Sigmoid colon (tissue), 7 donors: ENCODE measurements around the gene NKX1-1. TPM values are rescaled to one million over a fixed set of nuclear protein-coding genes. Genes with fewer than 3 reads are reported as not detected.
"Not testable (repeated sequence)": the region's sequence is repeated elsewhere in the genome, so short reads cannot be mapped to it uniquely, and the experiment has no call there.

Experiments
- DNase-seq: peaks from one replicate; pipeline ENCODE4 v3.0.0-alpha.2; 2019
- H3K27ac ChIP-seq, 4 donors: fragments of 200-600 bp; sonication (generic); one replicate each; pipeline ENCODE4 v1.5.1; 2016 to 2019; ENCODE audit warnings: mild to moderate bottlenecking in 1 of 4
- H3K27me3 ChIP-seq, 3 donors: fragments of 200-600 bp; sonication (generic); one replicate each; pipeline ENCODE4 v1.5.1; 2019; ENCODE audit warnings: mild to moderate bottlenecking in 1 of 3
- H3K36me3 ChIP-seq, 4 donors: fragments of 200-600 bp; sonication (generic); one replicate each; pipeline ENCODE4 v1.5.1; 2016 to 2019
- H3K4me1 ChIP-seq, 4 donors: fragments of 200-600 bp; sonication (generic); one replicate each; pipeline ENCODE4 v1.5.1; 2017 to 2019
- H3K4me3 ChIP-seq, 4 donors: fragments of 200-600 bp; sonication (generic); one replicate each; pipeline ENCODE4 v1.5.1; 2017 to 2019; ENCODE audit warnings: mild to moderate bottlenecking in 2 of 4, moderate library complexity in 1 of 4
- H3K9me3 ChIP-seq, 4 donors: fragments of 200-600 bp in 3 of 4; sonication (generic) in 3 of 4; one replicate each; pipeline versions ENCODE4 v1.5.1 to v1.6.1; 2013 to 2019
- EP300 ChIP-seq, 4 donors: sonication (generic); formaldehyde crosslinking; IDR thresholded peaks; one replicate each; pipeline ENCODE4 v1.6.1; 2017; ENCODE audit warnings: antibody characterized with exemption in 4 of 4
- POLR2A ChIP-seq, 2 donors: fragments of 450-650 bp; IDR thresholded peaks; one replicate each; pipeline ENCODE4 v1.6.1; 2016; ENCODE audit warnings: antibody characterized with exemption in 2 of 2, mild to moderate bottlenecking in 2 of 2, moderate library complexity in 2 of 2
- POLR2AphosphoS5 ChIP-seq, 4 donors: sonication (generic); formaldehyde crosslinking; IDR thresholded peaks; one replicate each; pipeline ENCODE4 v1.6.1; 2017; ENCODE audit warnings: antibody characterized with exemption in 4 of 4
- WGBS, 2 donors: extraction: QIAGEN DNeasy Blood & Tissue Kit; methylation state at CpG; one replicate each; pipeline ENCODE4 v1.1.7; 2013; 5-methylcytosine and 5-hydroxymethylcytosine counted together
- intact Hi-C: fragments of 100-400 bp; cut with DNase I; formaldehyde crosslinking; loops from one replicate; pipeline ENCODE4 v1.15.1; 2023
- polyA plus RNA-seq, 3 donors: library from polyadenylated mRNA; stranded (reverse); fragments of 200-250 nt; gene quantifications; one replicate each; pipeline ENCODE4 v1.2.3, GENCODE V29; 2013
- total RNA-seq, 4 donors: library from RNA; depleted of rRNA; stranded (reverse); fragments of >200 nt; gene quantifications; one replicate each; pipeline ENCODE4 v1.1.0, GENCODE V29; 2016
- TF ChIP-seq, protein P1 (sequence below), 4 experiments: fragments of 450-650 bp in 3 of 4; fragments of 200-600 bp in 1 of 4; IDR thresholded peaks; one replicate each; pipeline ENCODE4 v1.5.1; 2016 to 2019; ENCODE audit warnings: antibody characterized with exemption in 4 of 4, mild to moderate bottlenecking in 3 of 4, moderate library complexity in 2 of 4
- donor health status: healthy with polysubstance abuse.
- donor health status: Bipolar disorder and iron deficiency.
- donor health status: healthy.

The NKX1-1 gene
- total and polyA plus RNA-seq, 7 donors: not detected

DNA sequence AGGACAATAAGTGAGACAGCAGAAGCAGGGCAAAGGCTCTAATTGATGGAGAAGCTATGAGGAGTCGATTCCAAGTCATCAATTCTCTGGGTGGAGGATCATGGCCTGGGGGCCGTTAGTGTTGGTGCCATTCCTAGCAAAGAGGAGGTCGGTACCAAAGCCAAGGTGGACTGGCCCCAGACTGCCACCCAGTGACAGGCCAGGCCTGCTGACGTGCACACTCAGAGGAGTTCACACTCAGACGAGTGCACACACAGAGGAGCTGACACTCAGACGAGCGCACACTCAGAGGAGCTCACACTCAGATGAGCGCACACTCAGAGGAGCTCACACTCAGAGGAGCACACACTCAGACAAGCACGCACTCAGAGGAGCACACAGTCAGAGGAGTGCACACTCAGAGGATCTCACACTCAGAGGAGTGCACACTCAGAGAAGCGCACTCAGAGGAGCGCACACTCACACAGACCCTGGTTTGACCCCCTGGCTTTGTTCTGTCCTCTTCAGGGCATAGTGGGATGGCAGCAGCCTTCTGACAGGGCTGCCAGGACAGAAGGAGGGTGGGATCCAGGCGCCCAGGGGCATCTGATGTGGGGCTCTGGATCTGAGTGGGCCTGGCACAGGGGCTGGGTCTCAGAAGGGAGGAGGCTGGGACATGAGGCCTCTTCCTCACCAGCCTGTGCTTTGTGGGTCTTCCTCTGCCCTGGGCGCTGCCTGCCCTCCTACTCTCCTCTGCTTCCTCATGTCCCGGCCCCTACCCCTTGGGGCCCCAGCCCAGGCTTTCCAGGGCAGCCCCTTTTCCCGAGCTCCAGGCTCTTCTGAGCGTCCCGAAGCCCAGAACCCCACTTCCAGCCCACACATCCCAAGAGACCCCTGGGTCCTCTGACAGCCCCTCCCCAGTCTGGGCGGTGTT, 41.7 kb upstream of the NKX1-1 start:
- Histone ChIP-seq H3K27me3 (peaks cover 0 to 68% (median 34%) of the 10 kb centered on the region in 3 donors), H3K9me3 (no peaks in the 10 kb centered on the region), H3K4me1 (no peaks in the 10 kb centered on the region), H3K36me3 (no peaks in the 10 kb centered on the region), H3K27ac (no peak overlapping the region), H3K4me3 (no peak overlapping the region)
- 74 to 79% methylated on average over 18 of the region's 18 CpGs for WGBS, 2 donors
- intact Hi-C loops: no loop called here
- DNase-seq: peak; percentile 37
- TF ChIP-seq EP300 (IDR thresholded peaks at IDR 0.05) (no peak), POLR2A (IDR thresholded peaks at IDR 0.05) (no peak), POLR2AphosphoS5 (IDR thresholded peaks at IDR 0.05) (no peak)
- TF ChIP-seq, protein P1, sequence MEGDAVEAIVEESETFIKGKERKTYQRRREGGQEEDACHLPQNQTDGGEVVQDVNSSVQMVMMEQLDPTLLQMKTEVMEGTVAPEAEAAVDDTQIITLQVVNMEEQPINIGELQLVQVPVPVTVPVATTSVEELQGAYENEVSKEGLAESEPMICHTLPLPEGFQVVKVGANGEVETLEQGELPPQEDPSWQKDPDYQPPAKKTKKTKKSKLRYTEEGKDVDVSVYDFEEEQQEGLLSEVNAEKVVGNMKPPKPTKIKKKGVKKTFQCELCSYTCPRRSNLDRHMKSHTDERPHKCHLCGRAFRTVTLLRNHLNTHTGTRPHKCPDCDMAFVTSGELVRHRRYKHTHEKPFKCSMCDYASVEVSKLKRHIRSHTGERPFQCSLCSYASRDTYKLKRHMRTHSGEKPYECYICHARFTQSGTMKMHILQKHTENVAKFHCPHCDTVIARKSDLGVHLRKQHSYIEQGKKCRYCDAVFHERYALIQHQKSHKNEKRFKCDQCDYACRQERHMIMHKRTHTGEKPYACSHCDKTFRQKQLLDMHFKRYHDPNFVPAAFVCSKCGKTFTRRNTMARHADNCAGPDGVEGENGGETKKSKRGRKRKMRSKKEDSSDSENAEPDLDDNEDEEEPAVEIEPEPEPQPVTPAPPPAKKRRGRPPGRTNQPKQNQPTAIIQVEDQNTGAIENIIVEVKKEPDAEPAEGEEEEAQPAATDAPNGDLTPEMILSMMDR (IDR thresholded peaks at IDR 0.05): no peak

DNA sequence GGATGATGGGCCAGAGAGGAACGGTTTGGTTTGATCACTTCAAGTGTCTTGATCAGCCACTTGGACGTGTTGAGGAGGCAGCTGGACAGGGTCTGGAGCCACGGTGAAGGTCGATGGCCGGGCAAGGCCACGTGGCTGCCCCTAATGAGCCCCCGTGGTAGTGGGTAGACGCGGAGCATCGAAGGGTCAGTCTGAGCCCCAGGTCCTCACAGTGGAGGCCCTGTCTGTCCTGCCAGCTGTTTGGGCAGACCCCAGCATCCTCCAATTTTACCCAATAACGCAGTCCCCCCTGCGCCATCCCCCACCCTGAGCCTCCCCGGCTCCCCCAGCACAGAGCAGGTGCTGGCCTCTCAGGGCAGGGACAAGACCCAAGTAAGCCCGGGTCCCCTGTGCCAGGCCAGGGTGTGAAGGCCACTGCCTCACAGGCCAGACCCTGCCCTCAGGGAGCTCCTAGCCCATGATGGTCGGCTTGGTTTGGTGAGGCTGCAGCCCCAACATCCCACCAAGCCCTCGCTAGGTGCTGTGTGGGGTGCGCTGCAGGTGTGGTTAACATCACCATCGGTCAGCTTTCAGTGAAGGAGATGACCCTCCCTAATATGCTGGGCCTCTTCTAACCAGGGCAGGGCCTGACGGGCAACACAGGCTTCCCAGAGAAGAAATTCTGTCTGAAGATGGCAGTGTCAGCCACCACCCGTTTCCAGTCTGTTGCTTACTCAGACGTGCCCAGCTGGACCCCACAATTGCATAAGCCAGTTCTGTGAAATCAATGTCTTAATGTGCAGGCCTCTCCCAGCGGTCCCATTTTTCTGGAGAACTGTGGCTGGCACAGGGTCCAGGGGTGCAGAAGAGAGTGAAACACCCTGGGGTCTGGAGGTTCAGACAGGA, 40.5 kb upstream of the NKX1-1 start:
- peaks cover 0 to 68% (median 34%) of the 10 kb centered on the region in 3 donors for H3K27me3 ChIP-seq
- intact Hi-C loops: no loop called here
- H3K4me1 ChIP-seq: no peaks in the 10 kb centered on the region
- H3K27ac ChIP-seq: no peak overlapping the region
- DNase-seq: no peak
- no peaks in the 10 kb centered on the region for H3K36me3 ChIP-seq
- no peak for TF ChIP-seq POLR2A (IDR thresholded peaks at IDR 0.05)
- no peaks in the 10 kb centered on the region for H3K9me3 ChIP-seq
- 82 to 85% methylated on average over 22 of the region's 22 CpGs for WGBS, 2 donors
- H3K4me3 ChIP-seq: no peak overlapping the region

DNA sequence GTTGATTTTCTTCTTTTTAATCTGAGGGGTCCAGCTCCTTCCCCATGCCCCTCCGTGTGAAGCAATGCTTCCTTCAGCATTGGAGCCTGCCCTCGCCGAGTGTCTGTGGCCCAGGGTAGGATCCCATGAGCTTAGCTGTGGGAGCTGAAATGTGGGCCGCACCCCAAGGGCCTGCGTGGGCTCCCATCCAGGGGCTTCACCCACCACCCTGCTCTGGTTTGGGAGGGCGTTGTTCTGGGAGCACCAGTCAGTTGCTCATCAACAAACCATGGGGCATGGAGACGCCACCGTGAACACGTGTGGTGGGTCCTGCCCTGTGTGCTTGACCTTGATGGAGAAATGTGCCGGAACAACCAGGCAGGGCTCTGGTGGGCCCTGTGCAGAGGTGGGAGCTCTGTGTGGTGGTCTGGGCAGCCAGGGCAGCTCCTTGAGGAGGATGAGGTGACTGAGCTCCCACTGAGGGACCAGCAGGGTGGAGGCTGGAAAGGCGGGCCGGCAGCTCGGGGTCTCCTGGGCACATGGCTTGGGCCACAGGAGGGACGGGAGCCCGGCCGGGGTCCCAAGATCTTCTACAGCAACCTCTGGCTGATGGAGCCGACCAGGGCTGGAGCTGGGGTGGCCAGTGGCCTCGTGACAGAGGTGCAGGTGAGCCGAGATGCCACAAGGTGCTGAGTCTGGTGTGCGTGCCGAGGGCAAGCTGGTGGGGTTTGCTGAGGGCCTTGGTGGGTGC, 39.6 kb upstream of the NKX1-1 start:
- Histone ChIP-seq H3K4me1 (no peaks in the 10 kb centered on the region), H3K27me3 (peaks cover 0 to 68% (median 34%) of the 10 kb centered on the region in 3 donors), H3K9me3 (no peaks in the 10 kb centered on the region), H3K36me3 (no peaks in the 10 kb centered on the region), H3K4me3 (no peak overlapping the region), H3K27ac (no peak overlapping the region)
- peak; percentile 41 for DNase-seq
- WGBS, 2 donors: 90% methylated on average over 21 of the region's 21 CpGs
- intact Hi-C loops: no loop called here
- TF ChIP-seq, protein P1 (IDR thresholded peaks at IDR 0.05): no peak
- TF ChIP-seq EP300 (IDR thresholded peaks at IDR 0.05) (no peak), POLR2AphosphoS5 (IDR thresholded peaks at IDR 0.05) (no peak), POLR2A (IDR thresholded peaks at IDR 0.05) (no peak)

DNA sequence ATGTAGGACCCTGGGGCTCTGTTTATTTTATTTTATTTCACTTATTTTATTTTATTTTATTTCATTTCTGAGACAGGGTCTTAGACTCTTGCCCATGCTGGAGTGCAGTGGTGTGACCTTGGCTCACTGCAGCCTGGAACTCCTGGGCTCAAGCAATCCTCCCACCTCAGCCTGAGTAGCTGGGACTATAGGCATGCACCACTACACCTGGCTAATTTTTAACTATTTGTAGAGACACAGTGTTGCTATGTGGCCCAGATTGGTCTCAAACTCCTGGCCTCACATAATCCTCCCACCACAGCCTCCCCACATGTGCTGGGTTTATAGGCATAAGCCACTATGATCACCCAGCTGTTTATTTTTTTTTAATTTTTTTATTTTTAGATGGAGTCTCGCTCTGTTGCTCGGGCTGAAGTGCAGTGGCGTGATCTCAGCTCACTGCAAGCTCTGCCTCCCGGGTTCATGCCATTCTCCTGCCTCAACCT, 37.5 kb upstream of the NKX1-1 start:
- H3K36me3 ChIP-seq, intact Hi-C loops, H3K27ac ChIP-seq, H3K9me3 ChIP-seq, H3K4me1 ChIP-seq, H3K4me3 ChIP-seq: not testable (repeated sequence)
- DNase-seq: peak; percentile 6
- WGBS, 2 donors: 85 to 90% methylated on average over 4 of the region's 4 CpGs
- H3K27me3 ChIP-seq: peaks cover 0 to 46% (median 18%) of the 10 kb centered on the region in 3 donors

DNA sequence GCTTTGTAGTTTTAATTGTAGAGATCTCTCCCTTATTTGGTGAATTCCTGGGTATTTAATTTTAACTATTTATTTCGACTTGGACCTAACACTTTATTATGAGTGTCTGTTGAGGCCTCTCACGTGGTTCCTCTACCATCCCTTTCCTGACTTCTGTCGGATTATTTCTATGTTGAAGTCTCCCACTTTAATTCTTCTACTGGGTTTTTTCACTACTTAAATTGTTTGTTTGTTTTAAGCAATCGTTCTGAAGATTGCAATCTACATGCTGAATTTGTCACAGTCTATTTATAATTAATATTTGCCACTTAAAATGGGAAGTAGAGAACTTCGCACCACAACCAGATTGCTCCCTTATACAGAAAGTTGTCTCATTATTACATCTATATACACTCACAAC, 20.8 kb upstream of the NKX1-1 start:
- intact Hi-C loops: no loop called here

More for the DNA sequence above, 20.8 kb upstream of the NKX1-1 start:
- DNase-seq: no peak
- no peak overlapping the region for H3K27ac ChIP-seq
- no peaks in the 10 kb centered on the region for H3K36me3 ChIP-seq
- H3K4me1 ChIP-seq: no peaks in the 10 kb centered on the region
- no peak overlapping the region for H3K4me3 ChIP-seq
- TF ChIP-seq POLR2A (IDR thresholded peaks at IDR 0.05) (no peak), POLR2AphosphoS5 (IDR thresholded peaks at IDR 0.05) (no peak), EP300 (IDR thresholded peaks at IDR 0.05) (no peak)
- TF ChIP-seq, protein P1 (IDR thresholded peaks at IDR 0.05): no peak
- H3K9me3 ChIP-seq: no peaks in the 10 kb centered on the region
- WGBS, 2 donors: 58 to 82% methylated on average over 5 of the region's 5 CpGs
- H3K27me3 ChIP-seq: peaks cover 0 to 38% (median 0%) of the 10 kb centered on the region in 3 donors
